Loucy (cell line): Measurements from ENCODE around the gene AFF1.

Experiments
- EZH2phosphoT487 ChIP-seq: fragments of 200-600 bp; IDR thresholded peaks from 2 replicates; pipeline ENCODE4 v1.6.1; 2018; ENCODE audit warnings: antibody characterized with exemption, mild to moderate bottlenecking, moderate library complexity, borderline replicate concordance
- TF ChIP-seq, protein P1 (sequence below): fragments of 200-600 bp; sonication (generic); conservative IDR thresholded peaks from 2 replicates; pipeline ENCODE4 v1.5.1; 2014; ENCODE audit warnings: mild to moderate bottlenecking, antibody characterized with exemption, low read length

DNA sequence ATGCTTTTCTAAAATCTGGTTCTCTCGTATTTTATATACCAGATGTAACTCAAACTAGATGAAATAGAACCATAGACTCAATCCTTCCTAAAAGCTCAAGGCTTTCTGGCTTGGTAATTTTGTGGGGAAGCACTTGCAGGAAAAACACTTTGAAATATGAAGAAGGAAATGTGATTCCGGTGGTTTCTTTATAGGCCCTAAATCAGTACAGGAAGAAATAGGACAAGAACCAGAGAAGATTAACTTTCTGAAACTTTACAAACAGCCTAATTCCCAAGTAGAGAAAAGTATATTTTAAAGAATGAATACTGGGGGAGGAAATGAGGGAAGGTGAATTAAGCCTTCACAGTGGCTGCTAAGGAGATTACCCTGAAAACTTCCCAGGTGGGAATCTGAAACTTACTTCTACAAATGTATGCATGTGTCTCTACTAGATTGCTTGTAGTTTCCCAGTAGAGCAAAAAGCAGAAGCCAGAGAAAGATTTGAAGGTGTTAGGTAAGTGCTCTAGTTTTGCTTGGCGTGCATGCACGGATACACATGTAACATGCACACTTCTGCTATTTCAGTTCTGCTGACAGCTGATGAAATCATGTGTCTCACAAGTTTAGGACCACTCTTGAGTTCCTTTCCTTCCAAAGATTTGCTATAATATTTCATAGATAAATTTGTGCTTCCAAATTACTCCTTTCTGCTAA, 92.1 kb downstream of the AFF1 start:
- TF ChIP-seq, protein P1, sequence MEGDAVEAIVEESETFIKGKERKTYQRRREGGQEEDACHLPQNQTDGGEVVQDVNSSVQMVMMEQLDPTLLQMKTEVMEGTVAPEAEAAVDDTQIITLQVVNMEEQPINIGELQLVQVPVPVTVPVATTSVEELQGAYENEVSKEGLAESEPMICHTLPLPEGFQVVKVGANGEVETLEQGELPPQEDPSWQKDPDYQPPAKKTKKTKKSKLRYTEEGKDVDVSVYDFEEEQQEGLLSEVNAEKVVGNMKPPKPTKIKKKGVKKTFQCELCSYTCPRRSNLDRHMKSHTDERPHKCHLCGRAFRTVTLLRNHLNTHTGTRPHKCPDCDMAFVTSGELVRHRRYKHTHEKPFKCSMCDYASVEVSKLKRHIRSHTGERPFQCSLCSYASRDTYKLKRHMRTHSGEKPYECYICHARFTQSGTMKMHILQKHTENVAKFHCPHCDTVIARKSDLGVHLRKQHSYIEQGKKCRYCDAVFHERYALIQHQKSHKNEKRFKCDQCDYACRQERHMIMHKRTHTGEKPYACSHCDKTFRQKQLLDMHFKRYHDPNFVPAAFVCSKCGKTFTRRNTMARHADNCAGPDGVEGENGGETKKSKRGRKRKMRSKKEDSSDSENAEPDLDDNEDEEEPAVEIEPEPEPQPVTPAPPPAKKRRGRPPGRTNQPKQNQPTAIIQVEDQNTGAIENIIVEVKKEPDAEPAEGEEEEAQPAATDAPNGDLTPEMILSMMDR = no peak
- no peak for TF ChIP-seq EZH2phosphoT487
